HL-60 (cell line): Measurements from ENCODE around the gene SERPIND1.

Experiments used
- DNase-seq, 2 experiments: peaks; one replicate each; pipeline ENCODE4 v3.0.0-alpha.2; 2010 to 2020; ENCODE audit warnings: low read depth in 1 of 2, low spot score in 1 of 2
- H3K27ac ChIP-seq: fragments of 250-450 bp; sonication (Bioruptor Pico); replicated peaks from 2 replicates; pipeline ENCODE4 v1.5.1; 2020; ENCODE audit warnings: mild to moderate bottlenecking, moderate library complexity
- H3K27me3 ChIP-seq: fragments of 250-450 bp; sonication (Bioruptor Pico); 2 replicates; pipeline ENCODE4 v1.5.1; 2021; ENCODE audit warnings: mild to moderate bottlenecking, moderate library complexity; ENCODE audit not compliant: insufficient read depth, poor library complexity, severe bottlenecking
- H3K4me3 ChIP-seq: replicated peaks from 2 replicates; pipeline ENCODE4 v1.5.1; 2011; ENCODE audit warnings: mild to moderate bottlenecking, control low read depth, low read length; ENCODE audit not compliant: insufficient read depth
- CTCF ChIP-seq: IDR thresholded peaks from one replicate; pipeline ENCODE4 v1.5.1; 2011; ENCODE audit warnings: low read length, control low read depth, inconsistent platforms; ENCODE audit not compliant: insufficient read depth
- GABPA ChIP-seq: IDR thresholded peaks from 2 replicates; pipeline ENCODE4 v1.6.1; 2012; ENCODE audit warnings: low read depth
- POLR2AphosphoS5 ChIP-seq: IDR thresholded peaks from 2 replicates; pipeline ENCODE4 v1.6.1; 2012; ENCODE audit warnings: low read depth
- REST ChIP-seq: IDR thresholded peaks from 2 replicates; pipeline ENCODE4 v1.6.1; 2012; ENCODE audit warnings: low read depth; ENCODE audit not compliant: insufficient replicate concordance
- SPI1 ChIP-seq: IDR thresholded peaks from 2 replicates; pipeline ENCODE4 v1.6.1; 2012; ENCODE audit warnings: low read depth, mild to moderate bottlenecking, borderline replicate concordance

SERPIND1 gene

GRCh38 chr22:20813056-20813455, 39.1 kb downstream of the SERPIND1 start:
- DNase-seq: no peak
- Histone ChIP-seq H3K27ac (no peak overlapping the region), H3K4me3 (no peak overlapping the region), H3K27me3 (no peaks in the 10 kb centered on the region)
- no peak for TF ChIP-seq GABPA
- no peak for TF ChIP-seq POLR2AphosphoS5
- no peak for TF ChIP-seq SPI1
- no peak for TF ChIP-seq CTCF
- TF ChIP-seq REST: no peak

- no peak for TF ChIP-seq SPI1
- no peak for DNase-seq
- no peak overlapping the region for H3K4me3 ChIP-seq
- no peaks in the 10 kb centered on the region for H3K27me3 ChIP-seq
- H3K27ac ChIP-seq: no peak overlapping the region
These were observed 40.4 kb downstream of the SERPIND1 start for GRCh38 chr22:20814221-20814808.

GRCh38 chr22:20815477-20816050, 41.7 kb downstream of the SERPIND1 start:
- DNase-seq: no peak
- TF ChIP-seq GABPA (no peak), REST (no peak), SPI1 (no peak), CTCF (no peak), POLR2AphosphoS5 (no peak)
- Histone ChIP-seq H3K27me3 (no peaks in the 10 kb centered on the region), H3K27ac (no peak overlapping the region), H3K4me3 (no peak overlapping the region)

- no peak overlapping the region for H3K27ac ChIP-seq
- DNase-seq: no peak
- H3K4me3 ChIP-seq: no peak overlapping the region
- H3K27me3 ChIP-seq: no peaks in the 10 kb centered on the region
- no peak for TF ChIP-seq SPI1
- TF ChIP-seq POLR2AphosphoS5: no peak
- TF ChIP-seq REST: no peak
- TF ChIP-seq GABPA: no peak
- TF ChIP-seq CTCF: no peak
These were observed 42.6 kb downstream of the SERPIND1 start for GRCh38 chr22:20816559-20816958.
